GM19328 (cell line): ENCODE data around the gene TUG1.

Experiments used
- ATAC-seq: cut with Tn5 transposase; IDR thresholded peaks from one replicate; pipeline ENCODE4 v1.9.1; 2021; ENCODE audit warnings: mild to moderate bottlenecking, moderate library complexity; ENCODE audit not compliant: unreplicated experiment

The TUG1 gene

GRCh38 chr22:30947173-30947815 is 21.8 kb upstream of the TUG1 start:
- no peak for ATAC-seq

DNA sequence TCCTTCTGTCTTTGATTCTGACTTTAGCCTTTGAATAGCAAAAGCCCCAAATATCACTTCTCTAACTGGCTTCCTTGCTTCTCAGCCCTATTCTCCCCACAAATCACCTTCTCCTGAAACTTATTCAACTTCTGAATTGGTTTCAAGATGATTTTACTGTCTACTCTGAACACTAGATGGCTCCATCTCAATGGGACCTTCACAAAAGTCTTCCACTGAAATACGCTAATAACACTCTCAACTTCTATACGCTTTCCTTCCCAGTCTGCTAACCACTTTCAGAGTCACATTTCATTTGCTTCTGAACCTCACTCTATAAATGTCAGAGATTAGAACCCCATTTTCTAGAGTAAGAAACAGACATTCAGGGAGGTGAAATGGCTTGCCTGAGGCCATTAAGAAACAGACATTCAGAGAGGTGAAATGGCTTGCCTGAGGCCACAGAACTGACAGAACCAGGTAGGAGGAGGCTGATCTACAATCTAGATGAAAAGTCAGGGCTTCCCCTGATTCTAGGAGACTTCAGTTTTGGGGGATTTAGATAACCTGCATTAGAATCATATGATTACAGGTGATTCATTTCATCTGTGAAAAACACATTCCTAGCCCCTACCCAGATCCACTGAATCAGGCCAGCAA is 21.1 kb upstream of the TUG1 start:
- ATAC-seq: no peak

DNA sequence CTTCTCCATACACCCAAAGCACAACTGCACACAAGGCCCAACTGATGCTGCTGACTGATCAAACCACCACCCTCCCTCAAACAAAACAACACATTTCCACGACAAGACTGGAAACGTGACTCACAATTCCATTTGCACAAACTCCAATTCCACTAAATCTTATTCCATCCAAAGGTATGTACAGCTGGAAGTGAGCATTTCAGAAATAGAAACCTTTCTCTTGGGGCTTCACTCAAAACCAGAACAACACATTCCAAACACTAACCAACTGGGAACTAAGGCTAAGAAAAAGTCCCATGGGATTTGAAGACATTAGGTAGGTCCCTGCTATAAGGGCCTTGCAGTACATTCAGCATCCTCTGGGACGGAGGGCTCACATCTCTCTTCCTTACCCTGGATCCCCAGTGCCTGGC is 20.1 kb upstream of the TUG1 start:
- no peak for ATAC-seq

- no peak for ATAC-seq
Measured at GRCh38 chr22:30949934-30950660, 19.0 kb upstream of the TUG1 start.

- no peak for ATAC-seq
Measured at GRCh38 chr22:30953206-30953605, 15.9 kb upstream of the TUG1 start.

DNA sequence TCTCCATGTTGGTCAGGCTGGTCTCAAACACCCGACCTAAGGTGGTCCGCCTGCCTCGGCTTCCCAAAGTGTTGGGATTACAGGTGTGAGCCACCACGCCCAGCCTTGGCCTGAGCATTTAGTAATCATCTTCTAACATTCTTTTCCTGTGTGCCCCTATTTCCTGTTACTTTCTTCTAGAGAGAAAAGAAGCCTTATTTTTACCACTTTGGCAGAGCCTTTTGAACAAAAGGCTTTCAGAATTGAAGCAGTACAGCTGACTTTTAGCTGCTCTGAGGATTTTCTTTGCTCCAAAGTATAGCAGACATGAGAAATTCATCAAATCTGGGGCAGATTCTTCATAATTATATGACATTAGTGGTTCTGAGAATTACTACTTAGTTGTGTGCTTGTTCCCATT is 13.9 kb upstream of the TUG1 start:
- no peak for ATAC-seq

GRCh38 chr22:30964858-30965257 is 4.2 kb upstream of the TUG1 start:
- ATAC-seq: no peak

DNA sequence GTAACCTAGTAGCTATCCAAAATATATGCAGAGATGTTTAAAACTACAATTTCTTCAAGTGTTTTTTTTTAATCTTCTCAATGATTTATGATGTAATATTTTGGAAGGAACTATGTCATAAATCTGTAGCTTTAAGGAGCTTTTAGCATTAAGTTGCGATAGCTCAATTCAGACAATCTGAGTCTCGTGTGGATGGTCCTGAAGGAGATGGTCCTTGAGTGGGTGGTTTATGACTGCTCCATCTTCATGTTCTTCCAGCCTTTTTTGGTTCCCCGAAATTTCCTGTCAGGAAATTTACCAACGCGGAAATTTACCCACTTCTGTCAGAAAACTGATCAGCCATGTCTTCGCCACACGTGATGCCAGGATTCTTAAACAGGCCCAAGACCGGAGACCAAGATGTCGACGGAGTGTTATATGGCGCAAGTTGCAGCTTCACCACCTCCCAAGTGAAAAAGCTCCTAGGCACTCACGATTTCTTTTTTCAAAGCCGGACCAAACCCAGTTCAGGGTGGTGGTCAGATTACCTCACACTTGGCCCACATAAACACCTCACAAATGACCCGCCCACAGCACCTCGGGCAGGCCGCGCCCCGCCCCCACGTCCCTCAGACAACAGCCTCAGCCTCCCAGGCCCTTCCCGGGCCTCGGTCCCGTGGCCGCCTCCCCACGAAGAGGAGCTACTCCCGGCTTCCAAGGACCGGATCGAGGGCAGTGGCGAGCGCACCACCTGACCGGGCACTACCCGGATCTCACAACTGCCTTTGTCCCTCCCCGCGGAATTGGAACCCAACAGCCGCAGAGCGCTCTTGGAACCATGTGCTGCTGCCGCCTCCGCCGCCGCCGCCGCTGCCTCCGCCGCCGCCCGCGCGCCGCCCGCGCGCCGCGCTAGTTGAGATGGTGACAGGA is 796 bp upstream of the TUG1 start, which contains the start of gene MORC2:
TSS of gene MORC2 (minus strand) at position 760 of the 909 bp plus-strand sequence. CDS start 885 bp downstream, outside the sequence.
- no peak for ATAC-seq

- ATAC-seq: peak; percentile 38
Measured at GRCh38 chr22:30969532-30970355, 679 bp downstream of the TUG1 start.

DNA sequence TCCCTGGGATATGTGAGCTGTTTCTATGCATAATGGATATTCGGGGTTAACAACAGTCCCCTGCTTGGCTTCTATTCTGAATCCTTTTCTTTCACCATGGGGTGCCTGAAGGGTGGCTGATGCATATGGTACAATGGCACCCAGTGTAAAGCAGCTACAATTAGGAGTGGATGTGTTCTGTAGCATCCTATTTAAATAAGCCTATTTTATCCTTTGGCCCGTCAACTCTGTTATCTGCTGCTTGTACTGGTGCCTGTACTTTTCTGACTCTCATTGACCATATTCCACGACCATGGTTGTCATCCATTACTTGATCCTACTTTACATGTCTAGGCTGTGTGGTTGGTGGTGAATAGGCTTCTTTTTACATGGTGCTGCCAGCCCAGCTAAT is 1.3 kb downstream of the TUG1 start:
- no peak for ATAC-seq

GRCh38 chr22:30978304-30978962 is 9.4 kb downstream of the TUG1 start:
- no peak for ATAC-seq

DNA sequence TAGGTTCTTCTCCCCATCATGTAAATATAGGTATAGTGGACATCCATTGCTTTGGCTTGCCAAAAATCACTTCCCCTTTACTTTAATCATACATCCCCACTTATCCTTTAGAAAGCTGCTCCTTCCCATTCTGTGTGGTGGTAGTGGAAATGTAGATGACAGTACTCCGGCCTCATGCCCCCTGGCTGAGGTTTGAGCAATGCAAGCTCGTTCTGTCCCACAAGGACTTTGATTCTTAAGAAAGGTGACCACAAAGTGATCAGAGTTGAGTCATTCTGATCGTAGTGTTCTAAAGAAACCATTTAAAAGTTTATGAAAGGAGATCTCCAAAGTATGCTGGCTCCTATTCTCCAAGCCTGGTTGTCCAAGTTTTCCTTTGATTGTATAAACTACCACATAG is 10.9 kb downstream of the TUG1 start:
- no peak for ATAC-seq

DNA sequence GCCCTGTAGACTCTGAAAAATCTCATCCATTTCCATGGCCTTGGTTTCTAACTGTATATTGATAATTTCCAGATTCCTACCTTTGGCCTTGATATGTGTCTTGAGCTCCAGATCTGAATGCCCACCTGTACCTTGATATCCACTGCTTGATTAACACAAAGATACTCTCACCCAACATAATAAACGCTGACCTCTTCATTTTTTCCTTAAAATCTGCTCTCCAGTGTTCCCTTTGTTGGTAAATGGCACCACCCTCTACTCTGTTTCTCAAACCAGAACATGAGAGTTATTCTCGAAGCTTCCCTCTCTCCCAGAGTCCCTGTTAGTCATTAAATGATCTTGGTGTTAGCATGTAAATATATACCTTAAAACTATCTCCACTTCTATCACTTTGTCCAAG is 13.4 kb downstream of the TUG1 start:
- no peak for ATAC-seq

GRCh38 chr22:30984317-30984716 is 15.3 kb downstream of the TUG1 start:
- ATAC-seq: no peak

DNA sequence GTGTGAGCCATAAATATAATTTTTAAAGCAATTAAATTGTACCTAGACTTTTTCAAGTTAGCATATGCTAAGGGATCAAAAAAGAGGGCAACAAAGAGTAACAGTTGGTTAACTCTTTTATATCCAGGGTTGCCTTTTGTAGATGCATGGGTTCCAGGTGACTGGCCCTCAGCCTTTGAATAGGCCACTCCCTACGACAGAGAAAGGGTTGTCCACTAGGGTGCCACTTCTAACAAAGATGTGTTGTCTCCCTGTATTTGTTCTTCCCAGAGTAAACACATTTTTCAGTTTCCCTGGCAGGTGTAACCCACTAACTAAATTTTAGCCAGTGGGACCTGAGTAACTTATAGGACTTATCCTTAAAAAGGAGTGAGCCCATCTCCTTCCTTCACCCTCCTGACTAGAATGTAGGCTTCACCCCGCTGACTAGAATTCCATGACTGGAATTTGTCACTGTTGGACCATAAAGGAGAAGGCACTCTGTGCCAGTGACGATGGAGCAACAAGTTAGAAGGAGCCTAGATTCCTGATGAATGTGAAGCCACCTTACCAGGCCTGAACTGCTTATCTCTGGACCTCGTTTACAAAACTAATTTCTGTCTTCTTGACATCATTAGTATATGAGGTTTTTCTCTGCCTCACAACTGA is 16.6 kb downstream of the TUG1 start:
- no peak for ATAC-seq

DNA sequence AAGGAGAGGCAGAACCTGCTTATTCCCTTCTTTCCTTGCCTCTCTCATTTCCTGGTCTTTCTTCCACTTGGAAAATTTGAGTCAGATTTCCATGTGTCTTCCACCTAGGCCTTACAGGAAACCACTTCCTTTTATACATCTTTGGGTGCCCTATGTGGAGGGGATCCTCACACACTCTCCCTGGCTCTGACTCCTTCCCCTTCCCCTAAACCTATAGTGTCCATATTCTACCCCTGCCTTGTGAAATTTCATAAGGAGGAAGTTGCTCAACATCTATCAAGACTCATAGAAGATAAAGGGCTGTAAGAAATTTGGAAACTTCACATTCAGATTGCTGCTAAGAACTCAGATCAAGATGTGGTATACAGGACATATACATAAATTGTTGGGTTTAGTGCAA is 20.4 kb downstream of the TUG1 start:
- no peak for ATAC-seq

DNA sequence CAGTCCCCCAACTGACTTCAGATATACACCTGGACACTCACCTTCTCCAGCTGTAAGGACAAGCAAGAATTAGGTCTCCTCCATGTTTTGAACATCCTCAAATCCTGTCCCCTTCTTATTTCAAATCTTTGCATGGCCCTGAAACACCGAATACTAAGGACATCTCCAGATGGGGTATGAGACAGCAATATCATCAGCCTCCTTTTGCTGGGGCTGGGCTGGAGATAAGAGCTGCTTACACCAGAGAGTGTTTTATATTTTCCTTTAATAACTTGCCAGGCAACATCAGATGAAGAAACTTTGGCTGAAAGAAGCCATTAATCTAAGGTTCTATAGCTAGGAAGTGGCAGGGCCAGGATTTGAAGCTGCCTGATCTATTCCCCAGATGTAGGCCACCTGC is 21.6 kb downstream of the TUG1 start:
- no peak for ATAC-seq

GRCh38 chr22:30992565-30992964 is 23.5 kb downstream of the TUG1 start:
- ATAC-seq: no peak

GRCh38 chr22:30994960-30995359 is 25.9 kb downstream of the TUG1 start:
- no peak for ATAC-seq
